Stimulated activated CD4-positive, alpha-beta T cell treated with anti-CD3 and anti-CD28 coated beads, Interleukin-2, amount 100 ng/mL, for 48 hours (primary cell): Measurements from ENCODE around the gene WNT6.

Experiments used
- DNase-seq, 2 donors: peaks; one replicate each; pipeline ENCODE4 v3.0.0-alpha.2; 2020

WNT6 gene

GRCh38 chr2:218858671-218859555 lies 692 bp upstream of the WNT6 start:
- no peak for DNase-seq

GRCh38 chr2:218859988-218860831 lies 605 bp downstream of the WNT6 start:
- DNase-seq: no peak

DNA sequence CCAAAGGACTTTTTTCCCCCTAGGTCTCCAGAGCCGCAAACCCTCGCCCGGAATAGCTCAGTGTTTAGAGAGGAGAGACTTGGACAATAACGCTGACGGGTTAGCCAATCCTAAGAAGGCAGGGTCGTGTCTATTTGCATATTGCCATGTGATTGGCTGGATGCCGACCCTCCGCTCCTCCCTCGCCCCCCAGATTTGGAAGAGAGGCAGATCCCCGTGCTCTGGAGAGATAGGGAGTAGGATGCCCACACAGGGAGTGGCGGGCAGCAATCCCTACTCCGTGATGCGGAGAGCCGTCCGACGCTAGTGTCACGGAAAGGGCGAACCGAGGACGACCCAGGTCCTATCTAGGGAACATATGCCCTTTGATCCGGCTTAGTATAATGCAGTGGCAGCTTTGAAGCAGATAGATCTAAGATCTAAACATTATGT lies 1.4 kb downstream of the WNT6 start:
- no peak for DNase-seq

GRCh38 chr2:218861645-218862318 lies 2.2 kb downstream of the WNT6 start:
- no peak for DNase-seq

- DNase-seq: no peak
These were observed 3.5 kb downstream of the WNT6 start for GRCh38 chr2:218863021-218863520.

DNA sequence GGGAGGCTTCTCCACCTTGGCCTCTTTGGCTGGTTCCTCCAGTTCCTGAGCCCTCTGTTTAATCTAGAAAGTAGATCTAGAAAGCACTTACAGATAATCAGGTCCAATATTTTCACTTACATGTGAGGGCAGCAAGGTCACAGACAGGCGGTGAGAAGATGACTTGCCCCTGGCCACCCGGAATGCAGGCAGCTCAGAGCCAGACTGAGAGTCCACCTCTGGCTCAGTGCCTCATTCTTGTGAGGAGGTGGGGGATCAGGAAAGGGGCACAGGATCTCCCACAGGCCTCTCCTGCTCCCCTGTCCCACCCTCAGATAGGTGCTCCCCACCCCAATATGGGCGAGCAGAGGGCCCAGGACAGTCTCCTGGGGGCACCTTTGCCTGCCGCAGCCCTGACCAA lies 5.8 kb downstream of the WNT6 start:
- DNase-seq: no peak

DNA sequence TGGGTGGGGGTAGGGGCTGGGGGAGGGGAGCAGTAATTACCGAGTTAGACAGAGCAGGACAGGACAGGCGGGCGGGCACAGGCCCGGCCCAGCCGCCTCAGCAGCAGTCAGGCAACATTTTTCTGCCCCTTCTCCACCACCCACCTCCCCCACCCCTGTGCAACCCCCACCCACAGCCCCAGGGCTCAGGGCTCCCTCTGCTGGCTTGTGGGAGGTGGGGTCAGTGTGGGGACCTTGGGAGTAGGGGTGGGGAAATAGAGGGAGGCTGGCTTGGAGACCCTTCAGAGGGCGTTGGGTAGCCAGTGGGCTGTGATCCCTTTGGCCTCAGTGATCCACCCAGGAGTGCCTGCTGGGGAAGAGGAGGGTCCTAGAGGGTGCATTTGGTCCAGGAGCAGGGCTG lies 6.4 kb downstream of the WNT6 start:
- no peak for DNase-seq

DNA sequence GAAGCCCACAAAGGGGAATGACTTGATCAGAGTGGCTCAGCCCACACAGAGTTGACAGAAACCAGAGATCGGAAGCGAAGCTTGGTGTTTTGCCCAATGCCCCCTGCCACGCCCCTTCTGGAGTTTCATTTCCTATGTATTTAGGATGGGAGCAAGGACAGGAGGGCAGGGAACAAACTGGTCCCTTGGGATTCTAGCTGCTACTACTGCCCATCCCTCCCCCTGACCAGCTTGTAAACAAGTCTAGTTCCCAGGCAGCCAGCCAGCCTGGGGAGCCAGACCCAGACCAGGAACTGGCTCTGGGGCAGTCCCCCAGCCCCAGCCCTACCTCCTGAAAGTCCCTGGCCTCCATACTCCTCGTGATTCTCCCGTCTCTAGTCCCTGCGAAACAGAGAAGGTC lies 8.3 kb downstream of the WNT6 start:
- DNase-seq: no peak

- DNase-seq: no peak
These were observed 9.5 kb downstream of the WNT6 start for GRCh38 chr2:218869064-218869463.

DNA sequence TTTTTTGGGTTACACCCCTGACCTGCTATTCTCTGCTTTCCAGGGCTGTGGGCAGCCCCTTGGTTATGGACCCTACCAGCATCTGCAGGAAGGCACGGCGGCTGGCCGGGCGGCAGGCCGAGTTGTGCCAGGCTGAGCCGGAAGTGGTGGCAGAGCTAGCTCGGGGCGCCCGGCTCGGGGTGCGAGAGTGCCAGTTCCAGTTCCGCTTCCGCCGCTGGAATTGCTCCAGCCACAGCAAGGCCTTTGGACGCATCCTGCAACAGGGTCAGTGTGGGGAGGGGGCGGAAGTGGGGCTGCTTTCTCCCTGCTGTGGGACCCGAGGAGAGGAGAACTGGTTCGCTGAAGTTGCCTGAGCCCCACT lies 11.4 kb downstream of the WNT6 start:
- DNase-seq: no peak

- no peak for DNase-seq
These were observed 12.0 kb downstream of the WNT6 start for GRCh38 chr2:218871345-218872302.

GRCh38 chr2:218872645-218873358 lies 13.2 kb downstream of the WNT6 start:
- DNase-seq: no peak

GRCh38 chr2:218873359-218874194 lies 14.0 kb downstream of the WNT6 start:
- no peak for DNase-seq

GRCh38 chr2:218875692-218876246 lies 16.2 kb downstream of the WNT6 start:
- DNase-seq: no peak

- DNase-seq: peak; percentile 70 to 76
These were observed 17.1 kb downstream of the WNT6 start for GRCh38 chr2:218876562-218877219.

DNA sequence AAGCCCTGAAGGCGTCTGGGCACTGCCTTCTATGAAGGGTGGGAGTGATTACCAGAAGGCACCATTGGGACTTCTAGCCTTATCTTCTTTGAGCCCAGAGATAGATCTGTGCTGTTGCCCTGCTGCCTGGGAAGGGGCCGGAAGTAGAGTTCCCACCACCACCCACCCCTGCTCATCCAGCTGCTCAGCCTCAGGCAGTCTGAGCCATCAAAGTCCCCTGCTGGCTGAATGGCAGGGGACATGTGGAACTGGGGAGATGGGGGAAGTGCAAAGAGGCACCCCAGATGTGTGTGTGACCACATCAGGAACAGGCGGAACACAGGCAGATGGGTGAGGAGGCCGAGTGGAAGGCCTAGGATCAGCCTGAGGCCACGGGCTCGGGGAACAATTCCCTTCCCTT lies 17.7 kb downstream of the WNT6 start:
- no peak for DNase-seq

- DNase-seq: no peak
These were observed 18.3 kb downstream of the WNT6 start for GRCh38 chr2:218877891-218878290.

- DNase-seq: no peak
These were observed 18.9 kb downstream of the WNT6 start for GRCh38 chr2:218878486-218878885.
